ENCODE measurements around the gene NSD1. TPM values are rescaled to one million over a fixed set of nuclear protein-coding genes. Genes with fewer than 3 reads are reported as not detected.
"Not testable (repeated sequence)": the region's sequence is repeated elsewhere in the genome, so short reads cannot be mapped to it uniquely, and the experiment has no call there.

The NSD1 gene
- total RNA-seq, 1 donor, result 53.2 TPM

GRCh38 chr5:177175336-177175735 lies 41.8 kb downstream of the NSD1 start:
- no peaks in the 10 kb centered on the region for H3K27me3 ChIP-seq (ENCODE audit: insufficient read depth, low read length)
- DNase-seq (ENCODE audit: insufficient read length, low spot score, missing footprints), result no peak
- H2AFZ ChIP-seq (ENCODE audit: low read length), result no peak overlapping the region
- H3K9me3 ChIP-seq (ENCODE audit: low read depth, low read length), result no peaks in the 10 kb centered on the region
- no peak overlapping the region for H3K4me3 ChIP-seq (ENCODE audit: insufficient read depth, low read length)
- peaks cover 14% of the 10 kb centered on the region for H4K20me1 ChIP-seq (ENCODE audit: insufficient read depth, low read length)
- H3K36me3 ChIP-seq (ENCODE audit: insufficient read depth, low read length), result peaks cover 8% of the 10 kb centered on the region
- H3K27ac ChIP-seq (ENCODE audit: low read depth, low read length), result no peak overlapping the region
- H3K79me2 ChIP-seq (ENCODE audit: insufficient read depth, low read length), result peaks cover 91% of the 10 kb centered on the region
- no peak for TF ChIP-seq CTCF (IDR thresholded peaks at IDR 0.05; ENCODE audit: extremely low read depth, low read depth, low read length)
- H3K4me2 ChIP-seq (ENCODE audit: insufficient read depth, low read length), result no peak overlapping the region
- H3K4me1 ChIP-seq (ENCODE audit: insufficient read depth, low read length), result no peaks in the 10 kb centered on the region

- H3K36me3 ChIP-seq (ENCODE audit: insufficient read depth, low read length), result peaks cover 12% of the 10 kb centered on the region
- no peak overlapping the region for H3K4me3 ChIP-seq (ENCODE audit: insufficient read depth, low read length)
- DNase-seq (ENCODE audit: insufficient read length, low spot score, missing footprints), result no peak
- H4K20me1 ChIP-seq (ENCODE audit: insufficient read depth, low read length), result peaks cover 11% of the 10 kb centered on the region
- no peak overlapping the region for H3K4me2 ChIP-seq (ENCODE audit: insufficient read depth, low read length)
- no peaks in the 10 kb centered on the region for H3K9me3 ChIP-seq (ENCODE audit: low read depth, low read length)
- no peaks in the 10 kb centered on the region for H3K4me1 ChIP-seq (ENCODE audit: insufficient read depth, low read length)
- TF ChIP-seq CTCF (IDR thresholded peaks at IDR 0.05; ENCODE audit: extremely low read depth, low read depth, low read length), result no peak
- H3K27me3 ChIP-seq (ENCODE audit: insufficient read depth, low read length), result no peaks in the 10 kb centered on the region
- H3K27ac ChIP-seq (ENCODE audit: low read depth, low read length), result no peak overlapping the region
- H3K79me2 ChIP-seq (ENCODE audit: insufficient read depth, low read length), result peaks cover 90% of the 10 kb centered on the region
- H2AFZ ChIP-seq (ENCODE audit: low read length), result no peak overlapping the region
These were observed 42.7 kb downstream of the NSD1 start for GRCh38 chr5:177176175-177176711.

- H3K79me2 ChIP-seq (ENCODE audit: insufficient read depth, low read length), result peaks cover 87% of the 10 kb centered on the region
- not testable (repeated sequence) for H3K27me3 ChIP-seq (ENCODE audit: insufficient read depth, low read length); H3K4me2 ChIP-seq (ENCODE audit: insufficient read depth, low read length); H3K4me1 ChIP-seq (ENCODE audit: insufficient read depth, low read length); H2AFZ ChIP-seq (ENCODE audit: low read length); H3K9me3 ChIP-seq (ENCODE audit: low read depth, low read length); DNase-seq (ENCODE audit: insufficient read length, low spot score, missing footprints); H3K4me3 ChIP-seq (ENCODE audit: insufficient read depth, low read length); H3K27ac ChIP-seq (ENCODE audit: low read depth, low read length)
- peaks cover 11% of the 10 kb centered on the region for H4K20me1 ChIP-seq (ENCODE audit: insufficient read depth, low read length)
- H3K36me3 ChIP-seq (ENCODE audit: insufficient read depth, low read length), result peaks cover 16% of the 10 kb centered on the region
These were observed 44.4 kb downstream of the NSD1 start for GRCh38 chr5:177177847-177178437.

GRCh38 chr5:177178733-177179304 lies 45.2 kb downstream of the NSD1 start:
- Histone ChIP-seq H3K4me1 (ENCODE audit: insufficient read depth, low read length) (no peaks in the 10 kb centered on the region), H3K27ac (ENCODE audit: low read depth, low read length) (no peak overlapping the region), H4K20me1 (ENCODE audit: insufficient read depth, low read length) (peaks cover 15% of the 10 kb centered on the region), H3K36me3 (ENCODE audit: insufficient read depth, low read length) (peaks cover 16% of the 10 kb centered on the region), H3K4me2 (ENCODE audit: insufficient read depth, low read length) (no peak overlapping the region), H3K9me3 (ENCODE audit: low read depth, low read length) (no peaks in the 10 kb centered on the region), H3K4me3 (ENCODE audit: insufficient read depth, low read length) (no peak overlapping the region), H3K79me2 (ENCODE audit: insufficient read depth, low read length) (peaks cover 89% of the 10 kb centered on the region), H3K27me3 (ENCODE audit: insufficient read depth, low read length) (no peaks in the 10 kb centered on the region), H2AFZ (ENCODE audit: low read length) (no peak overlapping the region)
- TF ChIP-seq CTCF (IDR thresholded peaks at IDR 0.05; ENCODE audit: extremely low read depth, low read depth, low read length), result no peak
- DNase-seq (ENCODE audit: insufficient read length, low spot score, missing footprints), result peak; percentile 46

All from osteoblast (primary cell).